K562 (cell line): ENCODE data around the gene HNRNPLL. TPM values are rescaled to one million over a fixed set of nuclear protein-coding genes. Genes with fewer than 3 reads are reported as not detected.

Source experiments
- ATAC-seq: fragments of 200-7000 bp; cut with Tn5 transposase; 3 replicates; pipeline ENCODE4 v1.9.1; 2020; ENCODE audit warnings: moderate library complexity
- BruUV-seq: library from RNA; stranded (reverse); fragments of 400-500 nt; replicated peaks from 2 replicates; lab custom pipeline; 2021; lab: Mats Ljungman, UMichigan
- CTCF ChIA-PET: fragments of 300-600 bp; formaldehyde crosslinking; extraction: SDS; loops from one replicate; lab custom pipeline; 2021; ENCODE audit warnings: low intra/inter-chr PET ratio; lab: Yijun Ruan, JAX
- POLR2A ChIA-PET: fragments of 300-600, 350-650 bp; sonication (Branson Sonifier 250); formaldehyde crosslinking; extraction: SDS; loops from one replicate; lab custom pipeline; 2021; ENCODE audit warnings: antibody characterized with exemption, inconsistent platforms; lab: Yijun Ruan, JAX
- DNase-seq, 4 experiments: peaks; one replicate each; pipeline versions ENCODE4 v3.0.0 to v3.0.0-alpha.2; 2011 to 2018; ENCODE audit warnings: low spot score in 3 of 4, mixed read lengths in 3 of 4; ENCODE audit errors: extremely low read depth in 1 of 4
- FAIRE-seq: peaks from 2 replicates; lab custom pipeline; 2011; peaks lifted over from hg19 to GRCh38; lab: Jason Lieb, UNC
- H2AFZ ChIP-seq: 2 replicates; pipeline ENCODE4 v1.6.0; 2011; ENCODE audit warnings: low read depth, low read length, control low read depth, inconsistent platforms
- H3K27ac ChIP-seq: fragments of 200-600 bp; 3 replicates; pipeline ENCODE4 v1.8.0; 2011; ENCODE audit warnings: low read depth, mild to moderate bottlenecking, control low read depth, inconsistent platforms, low read length, moderate library complexity, mixed read lengths; ENCODE audit errors: extremely low read depth
- H3K27me3 ChIP-seq, 2 experiments: fragments of 300-600 bp in 1 of 2; 2 replicates in 1 of 2; 3 replicates in 1 of 2; pipeline versions ENCODE4 v1.6.0 to v1.8.0; 2011; ENCODE audit warnings: inconsistent platforms in 2 of 2, low read length in 2 of 2, mild to moderate bottlenecking in 1 of 2, mixed read lengths in 1 of 2, moderate library complexity in 1 of 2; ENCODE audit not compliant: control insufficient read depth in 2 of 2, insufficient read depth in 2 of 2
- H3K36me3 ChIP-seq: fragments of 300-600 bp; 3 replicates; pipeline ENCODE4 v1.8.0; 2011; ENCODE audit warnings: mild to moderate bottlenecking, low read length, inconsistent platforms; ENCODE audit not compliant: control insufficient read depth, insufficient read depth
- H3K4me1 ChIP-seq, 2 experiments: fragments of 200-600 bp in 1 of 2; replicated peaks in 1 of 2; 2 replicates in 1 of 2; 3 replicates in 1 of 2; pipeline versions ENCODE4 v1.5.1 to v1.8.0; 2011; ENCODE audit warnings: inconsistent platforms in 2 of 2, low read length in 2 of 2, mild to moderate bottlenecking in 1 of 2, mixed read lengths in 1 of 2, moderate library complexity in 1 of 2; ENCODE audit not compliant: control insufficient read depth in 2 of 2, insufficient read depth in 2 of 2
- H3K4me2 ChIP-seq: 2 replicates; pipeline ENCODE4 v1.6.1; 2011; ENCODE audit warnings: low read length, control low read depth, inconsistent platforms, mixed read lengths; ENCODE audit not compliant: insufficient read depth
- H3K4me3 ChIP-seq: fragments of 200-600 bp; sonication (generic), shearing (Covaris generic); 2 replicates; pipeline ENCODE4 v1.5.1; 2016; ENCODE audit warnings: control low read depth, inconsistent platforms
- H3K79me2 ChIP-seq: fragments of 200-600 bp; 3 replicates; pipeline ENCODE4 v1.8.0; 2011; ENCODE audit warnings: low read length, inconsistent platforms; ENCODE audit not compliant: control insufficient read depth, insufficient read depth
- H3K9ac ChIP-seq, 2 experiments: 2 replicates each; pipeline versions ENCODE4 v1.6.0 to v1.6.1; 2011; ENCODE audit warnings: low read depth in 2 of 2, low read length in 2 of 2, control low read depth in 1 of 2, inconsistent platforms in 1 of 2, mild to moderate bottlenecking in 1 of 2, mixed read lengths in 1 of 2; ENCODE audit not compliant: insufficient read depth in 1 of 2
- H3K9me1 ChIP-seq: one replicate; pipeline ENCODE4 v1.6.0; 2011; ENCODE audit warnings: inconsistent platforms, mild to moderate bottlenecking, low read length, moderate library complexity; ENCODE audit not compliant: control insufficient read depth, insufficient read depth
- H3K9me3 ChIP-seq: replicated peaks from 2 replicates; pipeline ENCODE4 v1.5.1; 2011; ENCODE audit warnings: low read depth, low read length, inconsistent platforms; ENCODE audit not compliant: control insufficient read depth, insufficient read depth
- H4K20me1 ChIP-seq: replicated peaks from 2 replicates; pipeline ENCODE4 v1.6.1; 2011; ENCODE audit warnings: low read length, inconsistent platforms, mixed read lengths; ENCODE audit not compliant: control insufficient read depth, insufficient read depth
- CGGBP1 ChIP-seq: fragments of 250-450 bp; sonication (Bioruptor Pico); IDR thresholded peaks from 2 replicates; pipeline ENCODE4 v1.9.0; 2021; ENCODE audit warnings: mild to moderate bottlenecking
- DNMT1 ChIP-seq: fragments of 450-650 bp; IDR thresholded peaks from 2 replicates; pipeline ENCODE4 v1.6.1; 2016; ENCODE audit warnings: antibody characterized with exemption, mild to moderate bottlenecking
- FUS ChIP-seq: fragments of 200-400 bp; formaldehyde crosslinking; optimal IDR thresholded peaks from 2 replicates; pipeline ENCODE3; 2017; ENCODE audit warnings: low read depth, low read length
- GATAD2B ChIP-seq: fragments of 450-650 bp; IDR thresholded peaks from 2 replicates; pipeline ENCODE4 v1.6.1; 2017; ENCODE audit warnings: mild to moderate bottlenecking, borderline replicate concordance
- ILK ChIP-seq: fragments of 450-650 bp; IDR thresholded peaks from 2 replicates; pipeline ENCODE4 v1.6.1; 2016; ENCODE audit warnings: missing genetic modification characterization, low read depth, mild to moderate bottlenecking, missing compliant biosample characterization, moderate library complexity, borderline replicate concordance
- MTA3 ChIP-seq: fragments of 450-650 bp; formaldehyde crosslinking; IDR thresholded peaks from 2 replicates; pipeline ENCODE4 v1.6.1; 2017; ENCODE audit warnings: mild to moderate bottlenecking, borderline replicate concordance
- REST ChIP-seq, 2 experiments: fragments of 450-650 bp; formaldehyde crosslinking in 1 of 2; IDR thresholded peaks; 2 replicates each; pipeline versions ENCODE4 v1.4.0 to v1.6.1; 2014 to 2020; ENCODE audit warnings: mild to moderate bottlenecking in 2 of 2, borderline replicate concordance in 1 of 2, low read depth in 1 of 2
- SLC30A9 ChIP-seq: fragments of 250-450 bp; sonication (Bioruptor Pico); IDR thresholded peaks from 2 replicates; pipeline ENCODE4 v1.8.0; 2022; ENCODE audit warnings: mild to moderate bottlenecking, moderate library complexity
- VEZF1 ChIP-seq: fragments of 200-800 bp; sonication (Bioruptor generic); IDR thresholded peaks from 2 replicates; pipeline ENCODE4 v1.6.1; 2017; ENCODE audit warnings: missing genetic modification characterization, missing compliant biosample characterization
- ZNF354B ChIP-seq: fragments of 250-450 bp; sonication (Bioruptor Pico); IDR thresholded peaks from 2 replicates; pipeline ENCODE4 v1.4.0; 2020
- ZNF431 ChIP-seq: sonication (generic); formaldehyde crosslinking; IDR thresholded peaks from 2 replicates; pipeline ENCODE4 v1.8.0; 2022; ENCODE audit warnings: mild to moderate bottlenecking, missing genetic modification reagents
- WGBS: fragments of 100-300 bp; shearing (Covaris generic); methylation state at CpG from one replicate; pipeline ENCODE4 v1.1.6; 2016; ENCODE audit warnings: low coverage, mixed read lengths; ENCODE audit not compliant: insufficient coverage; ENCODE audit errors: missing lambda C conversion rate; 5-methylcytosine and 5-hydroxymethylcytosine counted together
- in situ Hi-C: fragments of 300-500 bp; cut with MboI; formaldehyde crosslinking; loops from 4 replicates; pipeline ENCODE4 v1.15.0; 2018; ENCODE audit warnings: inconsistent platforms, mixed read lengths
- intact Hi-C: fragments of 100-400 bp; cut with micrococcal nuclease; formaldehyde crosslinking; loops from 2 replicates; pipeline ENCODE4 v1.14.2; 2022
- polyA plus RNA-seq, 8 experiments: library from polyadenylated mRNA; depleted of rRNA in 4 of 8; stranded (reverse) in 5 of 8; unstranded in 3 of 8; fragments of >200 nt; fragmentation: Nextera tagmentation in 2 of 8; fragmentation: Illumina TruSeq in 1 of 8; extraction: Ambion mirVana in 2 of 8; extraction: Trizol in 1 of 8; gene quantifications; 2 replicates each; pipeline versions ENCODE4 v1.2.1 to v1.2.3, GENCODE V29; 2011 to 2014; ENCODE audit warnings: inconsistent platforms in 1 of 8, missing spikeins in 1 of 8
- total RNA-seq, 7 experiments: library from RNA; depleted of rRNA in 6 of 7; stranded (reverse); fragments of >200 nt in 6 of 7; fragmentation: Illumina TruSeq in 2 of 7; extraction: Trizol in 2 of 7; gene quantifications; 2 replicates each; pipeline versions ENCODE4 v1.2.1 to v1.2.3, GENCODE V29; 2011 to 2021; ENCODE audit warnings: low replicate concordance in 1 of 7

HNRNPLL gene
- total and polyA plus RNA-seq, 9 of the 15 experiments (the other 6 are each of a cell fraction or from before 2014, with no cell fraction given) = 19.8 to 135 (median 57.8) TPM

- H3K4me1 ChIP-seq = peaks cover 0 to 5% of the 10 kb centered on the region in 2 experiments; a peak in 3 of 5 replicates
- 32% methylated on average over 2 of the region's 2 CpGs for WGBS
- no peak overlapping the region for H3K27ac ChIP-seq
- no peak overlapping the region for H3K4me2 ChIP-seq
- intact Hi-C loops (no loop called here), in situ Hi-C loops (no loop called here)
- no peaks in the 10 kb centered on the region for H3K9me1 ChIP-seq
- no peaks in the 10 kb centered on the region for H3K79me2 ChIP-seq
- no TSS peak for BruUV-seq
- H3K4me3 ChIP-seq = no peak overlapping the region
- H4K20me1 ChIP-seq = no peaks in the 10 kb centered on the region
- FAIRE-seq (no peak), ATAC-seq (no peak), DNase-seq (no peak)
- no peaks in the 10 kb centered on the region for H3K27me3 ChIP-seq
- ChIA-PET CTCF (no interaction called here), POLR2A (interaction anchor here (1.0 kb wide), 1 partner anchor 10 kb away, joined by 3 read pairs; no protein-coding TSS in a partner anchor)
- no peak overlapping the region for H2AFZ ChIP-seq
- H3K36me3 ChIP-seq = no peaks in the 10 kb centered on the region
- H3K9me3 ChIP-seq = no peaks in the 10 kb centered on the region
- H3K9ac ChIP-seq = no peak overlapping the region
- TF ChIP-seq GATAD2B (no peak), MTA3 (no peak), DNMT1 (no peak), CGGBP1 (no peak), ZNF354B (CRISPR knock-in tag) (no peak), ZNF431 (CRISPR knock-in tag) (no peak), FUS (no peak), SLC30A9 (CRISPR knock-in tag) (no peak), REST (IDR thresholded peaks at IDR 0.05; ENCODE audit: borderline replicate concordance) (no peak), REST (CRISPR knock-in tag; IDR thresholded peaks at IDR 0.05; ENCODE audit: low read depth) (no peak), VEZF1 (CRISPR knock-in tag) (no peak), ILK (tag) (no peak)
Measured at GRCh38 chr2:38526195-38526594, 76.5 kb downstream of the HNRNPLL start.
